ENCODE results near the gene NOXRED1.

GRCh38 chr14:77347751-77348150 is 75.6 kb downstream of the NOXRED1 start:
- no peak for TF ChIP-seq TEAD4 (CRISPR knock-in tag; IDR thresholded peaks at IDR 0.05)
- no peak for TF ChIP-seq ZNF138 (CRISPR knock-in tag; conservative IDR thresholded peaks at IDR 0.05)
- TF ChIP-seq CTCF (IDR thresholded peaks at IDR 0.05) = no peak
- no peak for TF ChIP-seq ARID4B (CRISPR knock-in tag; IDR thresholded peaks at IDR 0.05; ENCODE audit: borderline replicate concordance)
- TF ChIP-seq ELF4 (CRISPR knock-in tag; IDR thresholded peaks at IDR 0.05; ENCODE audit: low read depth) = no peak
- TF ChIP-seq FOXJ3 (CRISPR knock-in tag; IDR thresholded peaks at IDR 0.05; ENCODE audit: borderline replicate concordance) = no peak
- no peak for TF ChIP-seq FOXP1 (CRISPR knock-in tag; IDR thresholded peaks at IDR 0.05; ENCODE audit: borderline replicate concordance)
- TF ChIP-seq E2F4 (CRISPR knock-in tag; IDR thresholded peaks at IDR 0.05; ENCODE audit: borderline replicate concordance, low read depth) = no peak
- TF ChIP-seq E2F5 (CRISPR knock-in tag; IDR thresholded peaks at IDR 0.05) = no peak
- no peak for TF ChIP-seq USF2 (CRISPR knock-in tag; IDR thresholded peaks at IDR 0.05)
- no peak for TF ChIP-seq AFF4 (CRISPR knock-in tag; IDR thresholded peaks at IDR 0.05; ENCODE audit: borderline replicate concordance)
- no peak for TF ChIP-seq IRF1 (CRISPR knock-in tag; IDR thresholded peaks at IDR 0.05)
- no peak for TF ChIP-seq EMX1 (CRISPR knock-in tag; IDR thresholded peaks at IDR 0.05)
